HCT116 (cell line): Measurements from ENCODE around the gene ATG9A. TPM values are rescaled to one million over a fixed set of nuclear protein-coding genes. Genes with fewer than 3 reads are reported as not detected.

Experiments used
- ATAC-seq: fragments of 200-7000 bp; cut with Tn5 transposase; 2 replicates; pipeline ENCODE4 v1.9.1; 2020; ENCODE audit warnings: mild to moderate bottlenecking, moderate library complexity
- BruUV-seq: library from RNA; stranded (reverse); fragments of 400-500 nt; replicated peaks from 2 replicates; lab custom pipeline; 2021; lab: Mats Ljungman, UMichigan
- CTCF ChIA-PET: fragments of 300-600 bp; sonication (Branson Sonifier 250); formaldehyde crosslinking; loops from one replicate; lab custom pipeline; 2021; ENCODE audit warnings: antibody characterized with exemption; lab: Charles Lee
- POLR2A ChIA-PET: fragments of 300-600, 350-600 bp; sonication (Branson Sonifier 250); formaldehyde crosslinking; loops from one replicate; lab custom pipeline; 2021; ENCODE audit warnings: antibody characterized with exemption; lab: Charles Lee
- RAD21 ChIA-PET, 2 experiments: fragments of 300-600 bp; sonication (Branson Sonifier 250); formaldehyde crosslinking; loops; one replicate each; lab custom pipeline; 2023; ENCODE audit warnings: low total read pairs in 2 of 2; ENCODE audit not compliant: uncharacterized antibody in 2 of 2, unreplicated experiment in 2 of 2, low non-redundant PET in 1 of 2; lab: Charles Lee
- DNase-seq: peaks from one replicate; pipeline ENCODE4 v3.0.0-alpha.2; 2010; ENCODE audit warnings: low read depth, low spot score
- H2AFZ ChIP-seq: fragments of 200-600 bp; shearing (Covaris generic), sonication (generic); 2 replicates; pipeline ENCODE4 v1.6.1; 2017; ENCODE audit warnings: low read depth, mixed run types, mixed read lengths, antibody characterized with exemption, low read length; ENCODE audit not compliant: poor library complexity, severe bottlenecking
- H3K27ac ChIP-seq: 2 replicates; pipeline ENCODE4 v1.5.1; 2012; ENCODE audit warnings: low read depth, low read length
- H3K27me3 ChIP-seq: fragments of 200-600 bp; sonication (generic); 2 replicates; pipeline ENCODE4 v1.6.1; 2016; ENCODE audit warnings: mixed run types, low read length, mixed read lengths; ENCODE audit not compliant: insufficient read depth
- H3K36me3 ChIP-seq, 2 experiments: fragments of 200-500 bp in 1 of 2; fragments of 200-600 bp in 1 of 2; sonication (Bioruptor generic) in 1 of 2; sonication (generic) in 1 of 2; 2 replicates each; pipeline versions ENCODE4 v1.5.1 to v1.6.1; 2014 to 2016; ENCODE audit warnings: low read length in 2 of 2, inconsistent platforms in 1 of 2, mixed read lengths in 1 of 2, mixed run types in 1 of 2; ENCODE audit not compliant: insufficient read depth in 2 of 2, control insufficient read depth in 1 of 2
- H3K4me1 ChIP-seq, 2 experiments: fragments of 200-600 bp in 1 of 2; sonication (generic) in 1 of 2; 2 replicates each; pipeline versions ENCODE4 v1.5.1 to v1.6.1; 2012 to 2017; ENCODE audit warnings: low read length in 2 of 2, inconsistent platforms in 1 of 2, mild to moderate bottlenecking in 1 of 2, mixed read lengths in 1 of 2, mixed run types in 1 of 2, moderate library complexity in 1 of 2; ENCODE audit not compliant: insufficient read depth in 2 of 2, control insufficient read depth in 1 of 2
- H3K4me2 ChIP-seq: fragments of 200-600 bp; sonication (generic); 2 replicates; pipeline ENCODE4 v1.6.1; 2017; ENCODE audit warnings: mixed run types, low read length, mixed read lengths
- H3K4me3 ChIP-seq, 2 experiments: fragments of 200-600 bp in 1 of 2; sonication (generic) in 1 of 2; replicated peaks in 1 of 2; 2 replicates each; pipeline ENCODE4 v1.5.1; 2011 to 2016; ENCODE audit warnings: low read length in 2 of 2, control low read depth in 1 of 2, low read depth in 1 of 2, mild to moderate bottlenecking in 1 of 2, mixed read lengths in 1 of 2, mixed run types in 1 of 2
- H3K79me2 ChIP-seq: fragments of 200-600 bp; sonication (generic); 2 replicates; pipeline ENCODE4 v1.6.1; 2017; ENCODE audit warnings: mild to moderate bottlenecking, mixed run types, low read length, moderate library complexity, mixed read lengths; ENCODE audit not compliant: insufficient read depth
- H3K9ac ChIP-seq: fragments of 200-600 bp; sonication (generic); 2 replicates; pipeline ENCODE4 v1.6.1; 2016; ENCODE audit warnings: low read length, mixed read lengths
- H3K9me2 ChIP-seq: fragments of 200-600 bp; sonication (generic), shearing (Covaris generic); 2 replicates; pipeline ENCODE4 v1.6.1; 2017; ENCODE audit warnings: mixed run types, mild to moderate bottlenecking, moderate library complexity; ENCODE audit not compliant: insufficient read depth
- H3K9me3 ChIP-seq, 2 experiments: fragments of 200-500 bp in 1 of 2; fragments of 200-600 bp in 1 of 2; sonication (Bioruptor generic) in 1 of 2; sonication (generic) in 1 of 2; 2 replicates each; pipeline ENCODE4 v1.6.1; 2014 to 2017; ENCODE audit warnings: low read length in 2 of 2, mixed read lengths in 2 of 2, inconsistent platforms in 1 of 2, low read depth in 1 of 2, mild to moderate bottlenecking in 1 of 2, mixed run types in 1 of 2, moderate library complexity in 1 of 2; ENCODE audit not compliant: control insufficient read depth in 1 of 2, insufficient read depth in 1 of 2
- H4K20me1 ChIP-seq: fragments of 200-600 bp; sonication (generic), shearing (Covaris generic); 2 replicates; pipeline ENCODE4 v1.6.1; 2017; ENCODE audit warnings: mixed run types, mild to moderate bottlenecking, moderate library complexity; ENCODE audit not compliant: insufficient read depth
- CEBPB ChIP-seq: IDR thresholded peaks from 2 replicates; pipeline ENCODE4 v1.6.1; 2012; ENCODE audit warnings: low read depth
- POLR2A ChIP-seq: IDR thresholded peaks from 2 replicates; pipeline ENCODE4 v1.7.0; 2011; ENCODE audit warnings: borderline replicate concordance; ENCODE audit not compliant: insufficient read depth, insufficient read length; ENCODE audit errors: extremely low read depth
- POLR2AphosphoS5 ChIP-seq: IDR thresholded peaks from 2 replicates; pipeline ENCODE4 v1.6.1; 2011; ENCODE audit warnings: mild to moderate bottlenecking, low read depth, low read length, moderate library complexity
- RAD21 ChIP-seq: IDR thresholded peaks from 2 replicates; pipeline ENCODE4 v1.6.1; 2012; ENCODE audit warnings: low read depth, mild to moderate bottlenecking
- REST ChIP-seq: IDR thresholded peaks from 2 replicates; pipeline ENCODE4 v1.6.1; 2012; ENCODE audit warnings: low read depth
- SIN3A ChIP-seq: IDR thresholded peaks from 2 replicates; pipeline ENCODE4 v1.6.1; 2012; ENCODE audit warnings: low read depth
- SRF ChIP-seq: IDR thresholded peaks from 2 replicates; pipeline ENCODE4 v1.6.1; 2012; ENCODE audit warnings: low read depth
- YY1 ChIP-seq: IDR thresholded peaks from 2 replicates; pipeline ENCODE4 v1.6.1; 2011; ENCODE audit warnings: low read length, low read depth, moderate library complexity, mild to moderate bottlenecking; ENCODE audit not compliant: insufficient replicate concordance; ENCODE audit errors: extremely low read depth
- ZNF274 ChIP-seq: fragments of 200-500 bp; sonication (Bioruptor generic); IDR thresholded peaks from 2 replicates; pipeline ENCODE4 v1.6.1; 2014; ENCODE audit warnings: mild to moderate bottlenecking, low read depth, low read length, inconsistent platforms
- intact Hi-C: fragments of 100-400 bp; cut with micrococcal nuclease; formaldehyde crosslinking; loops from 2 replicates; pipeline ENCODE4 v1.10.0; 2022
- total RNA-seq: library from RNA; stranded (reverse); gene quantifications from one replicate; pipeline ENCODE4 v1.2.1, GENCODE V29; 2021; ENCODE audit not compliant: unreplicated experiment
- TF ChIP-seq, protein P1 (sequence below): IDR thresholded peaks from 2 replicates; pipeline ENCODE4 v1.6.1; 2012

Gene ATG9A
- total RNA-seq, 1 experiment from 2014 or later, result 51.8 TPM

DNA sequence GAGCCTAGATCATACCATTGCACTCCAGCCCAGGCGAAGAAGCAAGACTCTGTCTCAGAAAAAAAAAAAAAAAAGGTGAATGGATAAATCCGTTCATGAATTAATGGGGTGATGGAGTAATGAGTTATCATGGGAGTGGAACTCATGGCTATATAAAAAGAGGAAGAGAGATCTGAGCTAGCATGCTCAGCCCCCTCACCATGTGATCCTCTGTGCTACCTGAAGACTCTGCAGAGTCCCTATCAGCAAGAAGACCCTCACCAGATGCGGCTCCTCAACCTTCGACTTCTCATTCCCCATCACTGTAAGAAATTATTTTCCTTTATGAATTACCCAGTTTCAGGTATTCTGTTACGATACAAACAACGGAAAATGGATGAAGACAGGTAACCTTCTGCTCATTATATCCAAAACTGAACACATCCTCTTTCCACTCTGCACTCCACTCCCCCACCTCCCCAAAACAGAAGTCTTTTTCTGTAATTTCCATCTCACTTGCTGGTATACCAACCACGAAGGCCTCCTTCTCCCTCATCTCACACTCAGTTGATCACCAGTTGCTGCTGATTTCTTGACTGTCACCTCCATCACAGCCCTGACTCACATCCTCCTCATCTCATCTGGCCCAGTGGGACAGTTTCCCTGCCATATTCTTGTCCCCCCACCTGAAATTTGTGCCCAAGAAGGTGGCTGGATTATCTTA, 42.5 kb downstream of the ATG9A start:
- Histone ChIP-seq H3K4me1 (no peaks in the 10 kb centered on the region), H2AFZ (no peak overlapping the region), H3K9ac (no peak overlapping the region), H3K9me3 (no peaks in the 10 kb centered on the region), H3K27me3 (no peaks in the 10 kb centered on the region), H4K20me1 (no peaks in the 10 kb centered on the region), H3K9me2 (no peaks in the 10 kb centered on the region), H3K4me3 (no peak overlapping the region), H3K4me2 (no peak overlapping the region), H3K27ac (no peak overlapping the region), H3K79me2 (no peaks in the 10 kb centered on the region), H3K36me3 (peaks cover 5 to 14% of the 10 kb centered on the region in 2 experiments; a peak in 3 of 4 replicates)
- intact Hi-C loops, result no loop called here
- CTCF ChIA-PET, result no interaction called here
- TF ChIP-seq REST (no peak), CEBPB (no peak), POLR2A (no peak)
- RAD21 ChIA-PET, result no interaction called here
- DNase-seq (no peak), ATAC-seq (no peak)
- no TSS peak for BruUV-seq
- POLR2A ChIA-PET, result no interaction called here

GRCh38 chr2:219184121-219184520, 45.3 kb downstream of the ATG9A start:
- no peaks in the 10 kb centered on the region for H3K27me3 ChIP-seq
- BruUV-seq, result no TSS peak
- H2AFZ ChIP-seq, result no peak overlapping the region
- H3K4me2 ChIP-seq, result no peak overlapping the region
- RAD21 ChIA-PET, result no interaction called here
- H4K20me1 ChIP-seq, result no peaks in the 10 kb centered on the region
- no peak overlapping the region for H3K27ac ChIP-seq
- no peak overlapping the region for H3K9ac ChIP-seq
- DNase-seq (no peak), ATAC-seq (no peak)
- H3K4me3 ChIP-seq, result no peak overlapping the region
- no peak for TF ChIP-seq YY1
- TF ChIP-seq SRF, result no peak
- TF ChIP-seq SIN3A, result no peak
- no peak for TF ChIP-seq POLR2AphosphoS5
- TF ChIP-seq, protein P1, sequence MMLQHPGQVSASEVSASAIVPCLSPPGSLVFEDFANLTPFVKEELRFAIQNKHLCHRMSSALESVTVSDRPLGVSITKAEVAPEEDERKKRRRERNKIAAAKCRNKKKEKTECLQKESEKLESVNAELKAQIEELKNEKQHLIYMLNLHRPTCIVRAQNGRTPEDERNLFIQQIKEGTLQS, result no peak
- no peak for TF ChIP-seq RAD21
- TF ChIP-seq ZNF274, result no peak
- TF ChIP-seq POLR2A, result no peak
- peaks cover 7% of the 10 kb centered on the region for H3K79me2 ChIP-seq
- H3K9me2 ChIP-seq, result no peaks in the 10 kb centered on the region
- CTCF ChIA-PET, result no interaction called here
- POLR2A ChIA-PET, result no interaction called here
- intact Hi-C loops, result no loop called here
- no peaks in the 10 kb centered on the region for H3K9me3 ChIP-seq
- H3K36me3 ChIP-seq, result peaks cover 13 to 17% of the 10 kb centered on the region in 2 experiments; a peak in 3 of 4 replicates
- peaks cover under 1 to 6% of the 10 kb centered on the region in 2 experiments; a peak in 2 of 4 replicates for H3K4me1 ChIP-seq
